Mesenchymal stem cell (in vitro differentiated cells and primary cell): Measurements from ENCODE around the gene STRAP.
"Not testable (repeated sequence)": the region's sequence is repeated elsewhere in the genome, so short reads cannot be mapped to it uniquely, and the experiment has no call there.

Experiments used
- DNase-seq: peaks from one replicate; pipeline ENCODE4 v3.0.0-alpha.2; 2013
- H2AFZ ChIP-seq: one replicate; pipeline ENCODE4 v1.6.1; 2013; ENCODE audit warnings: low read depth, mild to moderate bottlenecking, control low read depth, inconsistent platforms, low read length, moderate library complexity
- H2AK5ac ChIP-seq: 2 replicates; pipeline ENCODE4 v1.6.1; 2013; ENCODE audit warnings: low read length, moderate library complexity, mild to moderate bottlenecking, inconsistent platforms; ENCODE audit not compliant: severe bottlenecking
- H2BK120ac ChIP-seq: one replicate; pipeline ENCODE4 v1.6.1; 2013; ENCODE audit warnings: low read depth, mild to moderate bottlenecking, inconsistent platforms, low read length, moderate library complexity
- H2BK12ac ChIP-seq, 2 experiments: one replicate each; pipeline ENCODE4 v1.6.1; 2013; ENCODE audit warnings: inconsistent platforms in 2 of 2, low read length in 2 of 2, mild to moderate bottlenecking in 2 of 2, moderate library complexity in 2 of 2, control low read depth in 1 of 2
- H2BK15ac ChIP-seq: one replicate; pipeline ENCODE4 v1.6.1; 2013; ENCODE audit warnings: mild to moderate bottlenecking, low read depth, inconsistent platforms; ENCODE audit not compliant: poor library complexity, severe bottlenecking
- H2BK5ac ChIP-seq: 2 replicates; pipeline ENCODE4 v1.6.1; 2013; ENCODE audit warnings: low read depth, mild to moderate bottlenecking, low read length, control low read depth, inconsistent platforms; ENCODE audit not compliant: poor library complexity, severe bottlenecking
- H3K14ac ChIP-seq, 2 experiments: one replicate each; pipeline ENCODE4 v1.6.1; 2013; ENCODE audit warnings: inconsistent platforms in 2 of 2, low read length in 2 of 2, control low read depth in 1 of 2, mild to moderate bottlenecking in 1 of 2, moderate library complexity in 1 of 2
- H3K18ac ChIP-seq, 2 experiments: one replicate each; pipeline ENCODE4 v1.6.1; 2013; ENCODE audit warnings: inconsistent platforms in 2 of 2, low read length in 2 of 2, control low read depth in 1 of 2, low read depth in 1 of 2, mild to moderate bottlenecking in 1 of 2
- H3K23ac ChIP-seq, 2 experiments: one replicate each; pipeline ENCODE4 v1.6.1; 2013; ENCODE audit warnings: inconsistent platforms in 2 of 2, low read length in 2 of 2, mild to moderate bottlenecking in 2 of 2, moderate library complexity in 2 of 2, control low read depth in 1 of 2
- H3K27ac ChIP-seq: 2 replicates; pipeline ENCODE4 v1.5.1; 2013; ENCODE audit warnings: mild to moderate bottlenecking, moderate library complexity, low read length, control low read depth, inconsistent platforms; ENCODE audit not compliant: poor library complexity, severe bottlenecking
- H3K27me3 ChIP-seq, 2 experiments: 2 replicates each; pipeline versions ENCODE4 v1.6.1 to v1.7.0; 2013; ENCODE audit warnings: low read length in 2 of 2, mild to moderate bottlenecking in 2 of 2, moderate library complexity in 2 of 2, control low read depth in 1 of 2, inconsistent platforms in 1 of 2; ENCODE audit not compliant: control insufficient read depth in 1 of 2, insufficient read depth in 1 of 2
- H3K36me3 ChIP-seq, 2 experiments: 2 replicates each; pipeline versions ENCODE4 v1.6.1 to v1.7.0; 2013; ENCODE audit warnings: low read length in 2 of 2, control low read depth in 1 of 2, inconsistent platforms in 1 of 2, low read depth in 1 of 2, mild to moderate bottlenecking in 1 of 2; ENCODE audit not compliant: insufficient read depth in 2 of 2, control insufficient read depth in 1 of 2
- H3K4ac ChIP-seq, 2 experiments: one replicate each; pipeline ENCODE4 v1.6.1; 2013; ENCODE audit warnings: inconsistent platforms in 2 of 2, low read length in 2 of 2, mild to moderate bottlenecking in 2 of 2, moderate library complexity in 2 of 2, control low read depth in 1 of 2, low read depth in 1 of 2
- H3K4me1 ChIP-seq: 2 replicates; pipeline ENCODE4 v1.6.1; 2013; ENCODE audit warnings: low read depth, low read length, control low read depth; ENCODE audit not compliant: control insufficient read depth, insufficient read depth
- H3K4me2 ChIP-seq: 2 replicates; pipeline ENCODE4 v1.6.1; 2013; ENCODE audit warnings: low read length, mild to moderate bottlenecking, inconsistent platforms; ENCODE audit not compliant: poor library complexity, severe bottlenecking
- H3K4me3 ChIP-seq, 2 experiments: 2 replicates each; pipeline versions ENCODE4 v1.5.1 to v1.7.0; 2013; ENCODE audit warnings: low read length in 2 of 2, mild to moderate bottlenecking in 2 of 2, control low read depth in 1 of 2, low read depth in 1 of 2; ENCODE audit not compliant: insufficient read depth in 1 of 2
- H3K79me1 ChIP-seq: replicated peaks from 2 replicates; pipeline ENCODE4 v1.6.1; 2013; ENCODE audit warnings: mild to moderate bottlenecking, control low read depth, low read length, inconsistent platforms; ENCODE audit not compliant: poor library complexity, severe bottlenecking
- H3K9ac ChIP-seq: 2 replicates; pipeline ENCODE4 v1.7.0; 2013; ENCODE audit warnings: mild to moderate bottlenecking, low read length, moderate library complexity
- H3K9me3 ChIP-seq: 2 replicates; pipeline ENCODE4 v1.7.0; 2013; ENCODE audit warnings: mild to moderate bottlenecking, low read length; ENCODE audit not compliant: control insufficient read depth
- H4K8ac ChIP-seq: one replicate; pipeline ENCODE4 v1.6.1; 2013; ENCODE audit warnings: inconsistent platforms, mild to moderate bottlenecking, low read length, moderate library complexity
- H4K91ac ChIP-seq: one replicate; pipeline ENCODE4 v1.6.1; 2013; ENCODE audit warnings: mild to moderate bottlenecking, low read length, inconsistent platforms
- WGBS: methylation state at CpG from one replicate; pipeline ENCODE4 v1.1.7; 2013; ENCODE audit warnings: mixed read lengths; 5-methylcytosine and 5-hydroxymethylcytosine counted together

STRAP gene

DNA sequence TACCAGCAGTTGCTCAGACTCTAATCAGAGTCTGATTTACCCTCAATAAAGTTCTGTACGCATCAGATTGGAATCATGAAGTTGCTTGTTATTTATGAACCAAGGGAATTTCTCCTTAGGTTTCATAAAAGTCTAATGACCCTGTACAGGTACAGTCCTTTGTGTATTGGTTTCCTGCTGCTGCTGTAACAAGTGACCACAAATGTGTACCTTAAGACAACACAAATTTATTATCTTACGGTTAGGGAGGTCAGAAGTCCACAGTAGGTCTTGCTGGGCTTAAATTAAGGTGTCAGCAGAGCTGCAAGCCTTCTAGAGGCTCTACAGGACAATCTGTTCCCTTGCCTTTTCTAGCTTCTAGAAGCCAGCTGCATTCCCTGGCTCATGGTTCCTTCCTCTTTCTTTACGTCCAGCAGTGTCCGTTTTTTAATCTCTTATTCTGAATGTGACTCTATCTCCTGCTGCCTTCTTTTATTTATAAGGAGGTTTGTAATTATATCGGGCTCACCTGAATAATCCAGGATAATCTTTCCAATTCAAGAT is 22.3 kb downstream of the STRAP start:
- H2BK15ac ChIP-seq: no peak overlapping the region
- H3K27ac ChIP-seq: no peak overlapping the region
- peaks cover 16 to 78% of the 10 kb centered on the region in 2 experiments for H3K36me3 ChIP-seq
- no peaks in the 10 kb centered on the region for H3K27me3 ChIP-seq
- H2BK5ac ChIP-seq: no peak overlapping the region
- no peak overlapping the region for H2BK120ac ChIP-seq
- no peaks in the 10 kb centered on the region for H3K9me3 ChIP-seq
- WGBS: 97% methylated on average over 3 of the region's 5 CpGs
- H4K91ac ChIP-seq: no peak overlapping the region
- no peak overlapping the region for H2AFZ ChIP-seq
- H3K14ac ChIP-seq: no peak overlapping the region
- H3K4me1 ChIP-seq: no peaks in the 10 kb centered on the region
- H2AK5ac ChIP-seq: no peak overlapping the region
- H3K23ac ChIP-seq: no peak overlapping the region
- no peak overlapping the region for H3K9ac ChIP-seq
- no peak overlapping the region for H3K18ac ChIP-seq
- H3K4ac ChIP-seq: no peak overlapping the region
- H3K4me2 ChIP-seq: no peak overlapping the region
- no peak for DNase-seq
- H4K8ac ChIP-seq: no peak overlapping the region
- H3K4me3 ChIP-seq: no peak overlapping the region
- H3K79me1 ChIP-seq: peaks cover 15% of the 10 kb centered on the region
- H2BK12ac ChIP-seq: no peak overlapping the region

DNA sequence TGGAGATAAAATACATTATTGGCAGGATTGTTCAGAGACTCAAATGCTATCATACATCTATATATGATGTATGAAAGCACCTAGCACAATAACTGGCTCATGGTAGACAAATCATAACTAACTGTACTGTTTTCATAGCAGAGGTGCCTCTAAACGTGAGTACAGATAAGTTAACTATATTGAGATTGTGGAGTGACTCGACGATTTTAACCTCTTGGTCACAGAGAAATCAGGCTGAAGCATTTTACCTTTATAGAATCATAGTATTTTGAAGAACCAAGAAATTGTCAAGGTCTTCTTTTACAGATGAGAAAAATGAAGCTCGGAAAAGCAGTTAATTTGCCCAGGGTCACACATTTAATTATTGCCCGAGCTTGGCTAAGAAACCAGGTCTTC is 28.3 kb downstream of the STRAP start:
- no peak overlapping the region for H3K4ac ChIP-seq
- H3K4me1 ChIP-seq: no peaks in the 10 kb centered on the region
- H3K4me2 ChIP-seq: peak overlapping the region; percentile 81
- no peak overlapping the region for H3K23ac ChIP-seq
- H3K4me3 ChIP-seq: peak overlapping the region in 1 of 2 experiments; percentile 82
- WGBS: 90% methylated on average over 2 of the region's 5 CpGs
- no peak overlapping the region for H4K91ac ChIP-seq
- H2BK12ac ChIP-seq: no peak overlapping the region
- H2BK120ac ChIP-seq: peak overlapping the region; percentile 49
- H2BK5ac ChIP-seq: no peak overlapping the region
- H2AK5ac ChIP-seq: no peak overlapping the region
- no peak overlapping the region for H2BK15ac ChIP-seq
- peaks cover 3 to 23% of the 10 kb centered on the region in 2 experiments for H3K36me3 ChIP-seq
- H3K9me3 ChIP-seq: no peaks in the 10 kb centered on the region
- H3K79me1 ChIP-seq: peaks cover 6% of the 10 kb centered on the region
- no peaks in the 10 kb centered on the region for H3K27me3 ChIP-seq
- no peak for DNase-seq
- H3K9ac ChIP-seq: peak overlapping the region; percentile 95
- no peak overlapping the region for H4K8ac ChIP-seq
- H3K14ac ChIP-seq: no peak overlapping the region
- H3K27ac ChIP-seq: peak overlapping the region; percentile 26
- H3K18ac ChIP-seq: no peak overlapping the region
- H2AFZ ChIP-seq: no peak overlapping the region

DNA sequence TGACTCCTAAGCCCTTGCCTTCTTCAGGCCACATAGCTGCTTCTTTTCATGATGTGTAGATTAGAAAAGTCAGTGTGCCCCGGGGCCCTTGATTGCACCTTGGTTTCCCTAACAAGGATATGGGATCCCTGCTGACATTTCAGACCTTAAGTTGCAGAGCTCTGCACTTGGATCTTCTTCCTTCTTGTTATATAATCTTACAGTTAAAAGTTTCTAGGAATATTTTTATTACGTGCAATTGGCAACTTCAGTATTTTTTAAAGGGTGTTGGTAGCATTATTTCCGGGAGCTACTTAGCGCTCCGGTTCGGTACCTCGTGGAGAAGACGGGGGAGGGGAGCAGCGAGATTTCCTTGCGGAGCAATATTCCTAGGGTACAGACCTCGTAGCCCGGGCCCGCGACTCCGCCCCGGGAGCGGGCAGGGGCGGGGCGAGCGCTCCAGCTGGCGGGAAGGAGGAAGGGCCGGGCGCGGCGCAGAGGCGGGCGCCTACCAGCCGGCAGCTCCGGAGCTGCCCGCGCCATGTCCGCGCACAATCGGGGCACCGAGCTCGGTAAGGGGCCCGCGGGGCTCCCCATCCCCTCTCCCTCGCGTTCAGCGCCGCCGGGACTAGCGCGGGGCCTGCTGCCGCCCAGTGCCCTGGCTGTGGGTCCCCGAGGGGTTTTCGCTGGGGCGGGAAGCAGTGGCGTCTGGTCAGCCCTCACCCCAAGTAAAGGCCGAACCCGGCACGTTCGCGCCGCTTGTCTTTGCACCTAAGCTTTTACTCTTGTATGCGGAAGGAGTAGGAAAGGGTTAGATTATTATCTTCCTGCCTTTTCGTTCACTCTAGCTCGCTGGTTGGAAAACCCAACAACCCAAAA is 28.9 kb downstream of the STRAP start, which contains the start of gene DERA:
Gene DERA, plus strand, starts transcription at position 469 of the 858 bp plus-strand sequence. Its CDS starts 52 bp downstream, at position 521.
- Histone ChIP-seq H3K79me1 (peaks cover 10% of the 10 kb centered on the region), H3K4me2 (peak within 1 kb of the TSS; percentile 81), H3K36me3 (peaks cover 3 to 22% of the 10 kb centered on the region in 2 experiments), H3K27ac (peak within 1 kb of the TSS; percentile 87), H4K8ac (peak within 1 kb of the TSS; percentile 97), H3K4ac (peak within 1 kb of the TSS; percentile 35 to 81), H2BK12ac (no peak within 1 kb of the TSS), H2BK120ac (peak within 1 kb of the TSS; percentile 93), H2AK5ac (no peak within 1 kb of the TSS), H2BK5ac (peak within 1 kb of the TSS; percentile 86), H2AFZ (peak within 1 kb of the TSS; percentile 96), H4K91ac (peak within 1 kb of the TSS; percentile 77), H3K18ac (peak within 1 kb of the TSS; percentile 93 to 100), H3K14ac (no peak within 1 kb of the TSS), H3K27me3 (no peaks in the 10 kb centered on the region), H3K9me3 (no peaks in the 10 kb centered on the region), H3K4me1 (no peaks in the 10 kb centered on the region), H3K9ac (peak within 1 kb of the TSS; percentile 95), H2BK15ac (peak within 1 kb of the TSS; percentile 100), H3K23ac (no peak within 1 kb of the TSS), H3K4me3 (peak within 1 kb of the TSS; percentile 79 to 82)
- DNase-seq: peak; percentile 77
- WGBS: under 1% methylated on average over 42 of the region's 59 CpGs

DNA sequence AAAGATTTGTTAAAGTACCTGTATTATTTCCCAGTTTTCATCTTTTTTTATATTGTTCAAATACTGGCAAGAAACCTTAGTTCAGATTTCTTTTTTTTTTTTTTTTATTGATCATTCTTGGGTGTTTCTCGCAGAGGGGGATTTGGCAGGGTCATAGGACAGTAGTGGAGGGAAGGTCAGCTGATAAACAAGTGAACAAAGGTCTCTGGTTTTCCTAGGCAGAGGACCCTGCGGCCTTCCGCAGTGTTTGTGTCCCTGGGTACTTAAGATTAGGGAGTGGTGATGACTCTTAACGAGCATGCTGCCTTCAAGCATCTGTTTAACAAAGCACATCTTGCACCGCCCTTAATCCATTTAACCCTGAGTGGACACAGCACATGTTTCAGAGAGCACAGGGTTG is 29.7 kb downstream of the STRAP start:
- Histone ChIP-seq H3K79me1 (peaks cover 11% of the 10 kb centered on the region), H3K4me3 (peak overlapping the region in 1 of 2 experiments; percentile 82), H3K36me3 (peaks cover 0 to 13% of the 10 kb centered on the region in 2 experiments), H3K4me2 (peak overlapping the region; percentile 73), H3K9ac (peak overlapping the region; percentile 95), H3K27ac (peak overlapping the region; percentile 87)
- H2BK15ac ChIP-seq, H2BK5ac ChIP-seq, H3K27me3 ChIP-seq, H3K9me3 ChIP-seq, H2AFZ ChIP-seq, H3K23ac ChIP-seq, H2BK12ac ChIP-seq, H3K4me1 ChIP-seq, H3K4ac ChIP-seq, DNase-seq, H2AK5ac ChIP-seq, H4K91ac ChIP-seq, H2BK120ac ChIP-seq, H4K8ac ChIP-seq, H3K14ac ChIP-seq, H3K18ac ChIP-seq: not testable (repeated sequence)
- WGBS: no CpG with 5 or more reads among the region's 5 CpGs
